Adrenal gland (tissue), 12 donors: ENCODE results near the gene SLC9A2. TPM values are rescaled to one million over a fixed set of nuclear protein-coding genes. Genes with fewer than 3 reads are reported as not detected.

ENCODE experiments used
- DNase-seq, 7 donors: peaks; one replicate each; pipeline ENCODE4 v3.0.0-alpha.2; 2019 to 2020
- H3K27ac ChIP-seq, 5 donors: fragments of 200-600 bp; sonication (generic) in 4 of 5; 1 replicate in 3 of 5; 2 replicates in 2 of 5; pipeline versions ENCODE4 v1.5.1 to v1.8.0; 2016 to 2020; ENCODE audit warnings: mild to moderate bottlenecking in 1 of 5
- H3K27me3 ChIP-seq: fragments of 200-600 bp; 2 replicates; pipeline ENCODE4 v1.8.0; 2021
- H3K36me3 ChIP-seq, 2 donors: fragments of 200-600 bp; replicated peaks in 1 of 2; 1 replicate in 1 of 2; 2 replicates in 1 of 2; pipeline versions ENCODE4 v1.5.1 to v1.8.0; 2018 to 2022
- H3K4me1 ChIP-seq, 2 donors: fragments of 200-600 bp; replicated peaks in 1 of 2; 1 replicate in 1 of 2; 2 replicates in 1 of 2; pipeline versions ENCODE4 v1.5.1 to v1.8.0; 2018 to 2021
- H3K4me3 ChIP-seq, 4 donors: fragments of 200-600 bp; sonication (generic) in 3 of 4; one replicate each; pipeline ENCODE4 v1.5.1; 2016 to 2018
- H3K9me3 ChIP-seq, 3 donors: fragments of 200-600 bp; sonication (generic) in 1 of 3; replicated peaks in 1 of 3; 1 replicate in 2 of 3; 2 replicates in 1 of 3; pipeline versions ENCODE4 v1.5.1 to v1.8.0; 2016 to 2021
- CTCF ChIP-seq, 6 experiments: fragments of 450-650 bp in 4 of 6; fragments of 200-600 bp in 2 of 6; sonication (generic) in 1 of 6; IDR thresholded peaks; 1 replicate in 5 of 6; 2 replicates in 1 of 6; pipeline versions ENCODE4 v1.5.1 to v1.8.0; 2016 to 2021; ENCODE audit warnings: antibody characterized with exemption in 6 of 6, mild to moderate bottlenecking in 2 of 6, moderate library complexity in 1 of 6
- POLR2A ChIP-seq, 2 donors: fragments of 450-650 bp; IDR thresholded peaks; one replicate each; pipeline ENCODE4 v1.6.1; 2017; ENCODE audit warnings: antibody characterized with exemption in 2 of 2, mild to moderate bottlenecking in 2 of 2, moderate library complexity in 1 of 2
- WGBS, 4 donors: extraction: QIAGEN DNeasy Blood & Tissue Kit in 2 of 4; methylation state at CpG; one replicate each; pipeline versions ENCODE4 v1.1.5 to v1.1.7; 2013 to 2017; 5-methylcytosine and 5-hydroxymethylcytosine counted together
- intact Hi-C, 2 donors: fragments of 100-400 bp; cut with DNase I; formaldehyde crosslinking; loops; one replicate each; pipeline versions ENCODE4 v1.14.1 to v1.15.0; 2022 to 2023
- polyA plus RNA-seq, 3 donors: library from polyadenylated mRNA; stranded (reverse); fragments of 200-250 nt in 2 of 3; fragments of 350-450 nt in 1 of 3; fragmentation: Illumina TruSeq in 1 of 3; extraction: RNeasy Lipid Tissue Mini Kit (QIAGEN cat#74804) in 1 of 3; gene quantifications; one replicate each; pipeline ENCODE4 v1.2.3, GENCODE V29; 2013 to 2014
- total RNA-seq, 9 donors: library from RNA; depleted of rRNA in 4 of 9; stranded (reverse); fragments of >200 nt in 4 of 9; fragments of 120-200 nt in 1 of 9; fragmentation: NEBNext Ultra II Directional in 1 of 9; extraction: Animal tissue kit (Norgen Biotek cat#: 25700) in 1 of 9; gene quantifications; one replicate each; pipeline versions ENCODE4 v1.1.0 to v1.2.4, GENCODE V29; 2013 to 2023
- donor health status: healthy with polysubstance abuse.
- donor health status: Bipolar disorder and iron deficiency.
- donor health status: DM: yes; HTN: yes; CAD: no.
- donor health status: DM: no; HTN: no; CAD: no.
- donor health status: DM: no; HTN: no; CAD: no.
- donor health status: DM: yes; HTN: yes; CAD: no.

Gene SLC9A2
- total and polyA plus RNA-seq, 12 donors: 0.03 to 2.1 (median 0.28) TPM; not detected in 2

- H3K4me1 ChIP-seq: no peaks in the 10 kb centered on the region
- 76 to 85% (median 83%) methylated on average over 2 of the region's 2 CpGs for WGBS, 4 donors
- no peak overlapping the region for H3K27ac ChIP-seq
- H3K4me3 ChIP-seq: no peak overlapping the region
- no peak for DNase-seq
- H3K27me3 ChIP-seq: no peaks in the 10 kb centered on the region
- no peaks in the 10 kb centered on the region for H3K36me3 ChIP-seq
- TF ChIP-seq POLR2A (IDR thresholded peaks at IDR 0.05) (no peak), CTCF (IDR thresholded peaks at IDR 0.05) (no peak)
- intact Hi-C loops: no loop called here
- no peaks in the 10 kb centered on the region for H3K9me3 ChIP-seq
These were observed 55.0 kb downstream of the SLC9A2 start for GRCh38 chr2:102674370-102674769.

- Histone ChIP-seq H3K4me3 (no peak overlapping the region), H3K27ac (no peak overlapping the region), H3K27me3 (no peaks in the 10 kb centered on the region), H3K9me3 (no peaks in the 10 kb centered on the region), H3K4me1 (no peaks in the 10 kb centered on the region), H3K36me3 (no peaks in the 10 kb centered on the region)
- DNase-seq: no peak
- WGBS, 4 donors: 79 to 84% (median 83%) methylated on average over 4 of the region's 4 CpGs
- no peak for TF ChIP-seq CTCF (IDR thresholded peaks at IDR 0.05)
- TF ChIP-seq POLR2A (IDR thresholded peaks at IDR 0.05): no peak
- intact Hi-C loops: no loop called here
These were observed 55.5 kb downstream of the SLC9A2 start for GRCh38 chr2:102674836-102675235.

- intact Hi-C loops: no loop called here
- Histone ChIP-seq H3K4me3 (no peak overlapping the region), H3K4me1 (no peaks in the 10 kb centered on the region), H3K27ac (no peak overlapping the region), H3K36me3 (no peaks in the 10 kb centered on the region), H3K9me3 (no peaks in the 10 kb centered on the region), H3K27me3 (no peaks in the 10 kb centered on the region)
- no peak for DNase-seq
- 77 to 85% (median 81%) methylated on average over 4 of the region's 4 CpGs for WGBS, 4 donors
- TF ChIP-seq CTCF (IDR thresholded peaks at IDR 0.05) (no peak), POLR2A (IDR thresholded peaks at IDR 0.05) (no peak)
These were observed 58.2 kb downstream of the SLC9A2 start for GRCh38 chr2:102677244-102678215.

- no peak for DNase-seq
- WGBS, 4 donors: 56 to 70% (median 62%) methylated on average over 5 of the region's 5 CpGs
- H3K4me1 ChIP-seq: no peaks in the 10 kb centered on the region
- H3K4me3 ChIP-seq: no peak overlapping the region
- no peak overlapping the region for H3K27ac ChIP-seq
- no peaks in the 10 kb centered on the region for H3K27me3 ChIP-seq
- intact Hi-C loops: no loop called here
- H3K36me3 ChIP-seq: no peaks in the 10 kb centered on the region
- no peak for TF ChIP-seq POLR2A (IDR thresholded peaks at IDR 0.05)
- H3K9me3 ChIP-seq: no peaks in the 10 kb centered on the region
These were observed 59.1 kb downstream of the SLC9A2 start for GRCh38 chr2:102678442-102678841.
